Naive B cell (primary cell): Measurements from ENCODE around the gene ZG16. TPM values are rescaled to one million over a fixed set of nuclear protein-coding genes. Genes with fewer than 3 reads are reported as not detected.
"Not testable (repeated sequence)": the region's sequence is repeated elsewhere in the genome, so short reads cannot be mapped to it uniquely, and the experiment has no call there.

ENCODE experiments used
- ATAC-seq, 2 donors: fragments of 150-1000 bp; cut with Tn5 transposase; 2 replicates each; pipeline ENCODE4 v1.10.0; 2021; ENCODE audit warnings: low read depth in 2 of 2, mild to moderate bottlenecking in 2 of 2, moderate library complexity in 2 of 2
- DNase-seq: peaks from one replicate; pipeline ENCODE4 v3.0.0; 2022
- H3K27ac Mint-ChIP-seq, 6 donors: one replicate each; pipeline ENCODE4 v1.8.0; 2020 to 2022; ENCODE audit warnings: mild to moderate bottlenecking in 6 of 6, mixed read lengths in 6 of 6, moderate library complexity in 5 of 6, inconsistent platforms in 2 of 6
- H3K27me3 Mint-ChIP-seq, 3 donors: one replicate each; pipeline ENCODE4 v1.8.0; 2021 to 2022; ENCODE audit warnings: mixed read lengths in 3 of 3, mild to moderate bottlenecking in 1 of 3
- H3K36me3 Mint-ChIP-seq, 2 donors: one replicate each; pipeline ENCODE4 v1.8.0; 2020 to 2022; ENCODE audit warnings: mixed read lengths in 2 of 2, inconsistent platforms in 1 of 2, mild to moderate bottlenecking in 1 of 2
- H3K4me1 Mint-ChIP-seq, 3 donors: one replicate each; pipeline ENCODE4 v1.8.0; 2020 to 2022; ENCODE audit warnings: mixed read lengths in 3 of 3, inconsistent platforms in 1 of 3, mild to moderate bottlenecking in 1 of 3, moderate library complexity in 1 of 3
- H3K4me3 Mint-ChIP-seq, 8 donors: one replicate each; pipeline ENCODE4 v1.8.0; 2020 to 2022; ENCODE audit warnings: mild to moderate bottlenecking in 8 of 8, mixed read lengths in 8 of 8, moderate library complexity in 8 of 8, inconsistent platforms in 2 of 8
- H3K9me3 Mint-ChIP-seq, 7 donors: one replicate each; pipeline ENCODE4 v1.8.0; 2020 to 2022; ENCODE audit warnings: mixed read lengths in 7 of 7, mild to moderate bottlenecking in 5 of 7, inconsistent platforms in 2 of 7, moderate library complexity in 1 of 7
- polyA plus RNA-seq, 6 donors: library from polyadenylated mRNA; unstranded; fragments of 300-500 nt; fragmentation: Illumina TruSeq; gene quantifications; one replicate each; pipeline ENCODE4 v1.2.3, GENCODE V29; 2021; ENCODE audit warnings: low read depth in 6 of 6

Gene ZG16, protein sequence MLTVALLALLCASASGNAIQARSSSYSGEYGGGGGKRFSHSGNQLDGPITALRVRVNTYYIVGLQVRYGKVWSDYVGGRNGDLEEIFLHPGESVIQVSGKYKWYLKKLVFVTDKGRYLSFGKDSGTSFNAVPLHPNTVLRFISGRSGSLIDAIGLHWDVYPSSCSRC
- under 1 TPM in 1 of 6 donors, not detected in 5; 0.13 TPM for polyA plus RNA-seq

DNA sequence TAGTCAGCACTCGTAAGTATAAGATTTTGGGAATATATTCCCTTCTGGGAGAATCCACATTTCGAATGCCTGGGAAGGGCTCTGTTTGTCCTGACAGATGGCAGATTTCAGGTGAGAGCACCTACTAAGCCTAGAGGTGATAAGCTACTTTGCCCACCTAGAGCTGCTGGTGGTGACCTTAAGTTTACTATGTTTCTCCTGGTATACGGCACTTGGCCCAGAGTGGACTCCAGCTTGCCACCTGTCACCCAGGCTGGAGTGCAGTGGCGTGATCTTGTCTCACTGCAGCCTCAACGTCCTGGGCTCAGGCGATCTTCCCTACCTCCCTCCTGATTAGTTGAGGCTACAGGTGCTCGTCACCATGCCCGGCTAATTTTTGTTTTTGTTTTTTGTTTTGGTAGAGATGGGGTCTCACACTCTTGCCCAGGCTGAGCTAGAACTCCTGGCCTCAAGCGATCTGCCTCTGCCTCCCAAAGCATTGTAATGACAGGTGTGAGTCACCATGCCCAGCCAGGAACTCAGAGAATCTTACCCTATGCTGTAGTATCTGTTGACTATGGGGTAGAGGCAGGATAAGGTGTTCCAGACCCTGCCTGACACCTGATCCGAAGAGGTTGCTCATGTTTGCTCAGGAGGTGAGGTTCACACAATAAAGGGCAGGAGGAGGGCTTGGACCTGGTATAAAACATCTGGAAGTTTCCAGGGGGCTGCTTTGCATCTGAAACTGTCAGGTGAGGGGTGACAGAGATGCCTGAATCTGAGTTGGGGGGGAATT lies at the start of gene ZG16:
TSS of gene ZG16 (plus strand) at position 681 of the 775 bp plus-strand sequence. CDS start 1,011 bp downstream, outside the sequence.
- Mint-ChIP-seq H3K4me3 (peak within 1 kb of the TSS in 1 of 8 donors; percentile 74), H3K27me3 (peaks cover 0 to 6% (median 4%) of the 10 kb centered on the region in 3 donors), H3K9me3 (no peaks in the 10 kb centered on the region), H3K36me3 (no peaks in the 10 kb centered on the region), H3K27ac (peak within 1 kb of the TSS in 3 of 6 donors; percentile 22 to 83 (median 60)), H3K4me1 (peaks cover 0 to 7% (median 1%) of the 10 kb centered on the region in 3 donors)
- DNase-seq (no peak), ATAC-seq (no peak)

DNA sequence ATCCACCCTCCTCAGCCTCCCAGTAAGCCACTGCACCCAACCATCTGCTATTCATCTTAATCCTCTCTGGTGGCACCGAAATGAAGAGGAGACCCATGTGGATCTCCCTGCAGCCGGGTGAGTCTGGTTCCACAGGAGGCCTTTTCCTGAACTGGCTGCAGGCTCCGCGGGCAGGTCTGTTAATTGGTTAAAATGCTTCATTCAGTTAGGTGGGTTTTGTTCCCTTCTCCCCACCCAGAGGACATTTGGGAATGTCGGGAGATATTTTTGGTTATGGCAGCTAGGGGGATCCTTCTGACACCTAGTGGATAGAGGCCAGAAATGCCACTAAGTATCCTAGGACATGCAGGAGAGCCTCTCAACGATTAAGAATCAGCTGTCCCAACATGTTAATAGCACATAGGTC lies 48.9 kb upstream of the ZG16 start:
- Mint-ChIP-seq H3K4me3 (peak overlapping the region in 1 of 8 donors; percentile 9), H3K27me3 (no peaks in the 10 kb centered on the region), H3K4me1 (peaks cover 15 to 20% (median 16%) of the 10 kb centered on the region in 3 donors), H3K9me3 (peaks cover 0 to 2% (median 0%) of the 10 kb centered on the region in 7 donors), H3K27ac (no peak overlapping the region), H3K36me3 (peaks cover 0 to 7% of the 10 kb centered on the region in 2 donors)
- no peak for DNase-seq
- ATAC-seq, result peak in 1 of 2 donors; percentile 37

DNA sequence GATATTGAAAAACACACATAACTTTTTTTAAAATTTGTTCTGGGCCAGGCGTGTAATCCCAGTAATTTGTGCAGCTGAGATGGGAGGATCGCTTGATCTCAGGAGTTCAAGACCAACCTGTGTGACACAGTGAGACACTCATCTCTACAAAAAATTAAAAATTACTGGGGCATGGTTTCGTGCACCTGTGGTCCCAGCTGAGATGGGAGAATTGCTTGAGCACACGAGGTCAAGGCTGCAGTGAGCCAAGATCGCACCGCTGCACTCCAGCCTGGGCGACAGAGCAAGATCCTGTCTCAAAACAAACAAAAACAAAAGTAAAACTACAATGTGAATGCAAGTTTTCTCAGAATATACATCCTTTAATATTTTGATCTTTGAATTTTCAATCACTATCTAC lies 47.4 kb upstream of the ZG16 start:
- Mint-ChIP-seq H3K4me3 (peak overlapping the region in 7 of 8 donors; percentile 7 to 66 (median 39)), H3K4me1 (peaks cover 20 to 23% (median 23%) of the 10 kb centered on the region in 3 donors), H3K36me3 (peaks cover 0 to 7% of the 10 kb centered on the region in 2 donors), H3K27ac (peak overlapping the region in 1 of 6 donors; percentile 69), H3K9me3 (peaks cover 0 to 2% (median 0%) of the 10 kb centered on the region in 7 donors), H3K27me3 (no peaks in the 10 kb centered on the region)
- no peak for DNase-seq
- ATAC-seq, result peak; percentile 27

DNA sequence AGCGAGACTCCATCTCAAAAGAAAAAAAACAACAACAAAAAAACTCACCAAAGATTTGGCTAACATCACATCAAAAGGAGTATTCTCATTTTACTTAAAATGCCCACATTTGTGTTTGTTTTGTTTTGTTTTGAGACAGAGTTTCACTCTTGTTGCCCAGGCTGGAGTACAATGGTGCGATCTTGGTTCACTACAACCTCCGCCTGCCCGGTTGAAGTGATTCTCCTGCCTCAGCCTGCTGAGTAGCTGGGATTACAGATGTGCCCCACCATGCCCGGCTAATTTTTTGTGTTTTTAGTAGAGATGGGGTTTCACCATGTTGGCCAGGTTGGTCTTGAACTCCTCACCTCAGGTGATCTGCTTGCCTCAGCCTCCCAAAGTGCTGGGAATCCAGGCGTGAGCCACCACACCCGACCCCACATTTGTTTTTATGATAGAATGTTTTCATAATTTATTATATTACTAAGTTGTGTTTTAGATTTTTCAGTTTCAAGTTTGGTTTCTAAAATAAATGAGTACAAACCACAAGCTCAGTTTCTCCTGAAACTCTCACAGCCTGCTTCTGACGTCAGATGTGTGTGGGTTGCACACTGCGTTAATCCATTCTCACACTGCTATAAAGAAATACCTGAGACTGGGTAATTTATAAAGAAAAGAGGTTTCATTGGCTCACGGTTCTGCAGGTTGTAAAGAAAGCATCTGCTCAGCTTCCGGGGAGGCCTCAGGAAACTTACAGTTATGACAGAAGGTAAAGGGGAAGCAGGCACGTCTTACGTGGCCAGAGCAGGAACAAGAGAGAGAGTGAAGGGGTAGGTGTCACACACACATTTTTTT lies 46.1 kb upstream of the ZG16 start:
- not testable (repeated sequence) for H3K27me3 Mint-ChIP-seq, DNase-seq, H3K36me3 Mint-ChIP-seq, H3K9me3 Mint-ChIP-seq
- H3K4me3 Mint-ChIP-seq, result peak overlapping the region in 2 of 8 donors; percentile 49 to 54
- peak overlapping the region in 3 of 6 donors; percentile 42 to 47 (median 46) for H3K27ac Mint-ChIP-seq
- peak in 1 of 2 donors; percentile 36 for ATAC-seq
- H3K4me1 Mint-ChIP-seq, result peaks cover 31 to 36% (median 35%) of the 10 kb centered on the region in 3 donors

DNA sequence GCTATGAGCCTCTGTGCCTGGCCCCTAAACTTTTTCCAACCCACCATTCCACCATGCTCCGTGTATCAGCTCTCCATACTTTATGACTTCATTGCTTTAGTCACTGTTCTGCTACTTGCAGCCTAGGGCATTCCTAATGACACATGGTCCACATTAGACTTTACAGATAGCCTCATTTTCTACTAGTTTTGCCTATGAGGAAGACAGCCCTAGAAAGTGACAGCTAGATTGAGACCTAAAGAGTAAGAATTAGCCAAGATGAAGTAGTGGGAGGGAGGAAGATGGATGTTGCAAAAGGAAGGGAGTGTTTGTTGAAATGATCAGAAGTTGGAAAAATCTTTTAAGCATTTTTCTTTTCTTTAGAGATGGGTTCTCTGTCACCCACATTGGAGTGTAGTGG lies 43.3 kb upstream of the ZG16 start:
- Mint-ChIP-seq H3K9me3 (peaks cover 0 to 2% (median 0%) of the 10 kb centered on the region in 7 donors), H3K4me3 (no peak overlapping the region), H3K36me3 (peaks cover 0 to 7% of the 10 kb centered on the region in 2 donors), H3K27ac (peak overlapping the region in 1 of 6 donors; percentile 34), H3K4me1 (peaks cover 48 to 62% (median 53%) of the 10 kb centered on the region in 3 donors), H3K27me3 (no peaks in the 10 kb centered on the region)
- DNase-seq (no peak), ATAC-seq (no peak)

DNA sequence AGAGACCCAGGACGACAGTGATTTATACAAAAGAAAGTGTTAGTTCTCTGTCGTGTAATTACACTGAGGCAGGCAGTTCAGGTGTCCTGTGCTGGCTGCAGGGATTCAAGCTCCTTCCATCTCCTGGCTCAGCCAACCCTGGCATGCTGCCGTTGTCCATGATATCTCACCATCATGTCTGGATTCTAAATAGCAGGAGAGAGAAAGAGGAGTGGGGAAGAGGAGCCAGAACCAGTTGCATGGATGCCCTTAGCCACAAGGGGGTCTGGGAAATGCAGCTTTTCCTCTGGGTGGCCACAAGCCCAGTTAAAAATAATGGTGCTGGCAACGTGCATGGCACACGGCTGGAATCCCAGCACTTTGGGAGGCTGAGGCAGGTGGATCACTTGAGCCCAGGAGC lies 41.9 kb upstream of the ZG16 start:
- no peak for ATAC-seq
- Mint-ChIP-seq H3K27ac (peak overlapping the region in 2 of 6 donors; percentile 43 to 70), H3K4me3 (peak overlapping the region in 1 of 8 donors; percentile 31), H3K4me1 (peaks cover 59 to 70% (median 60%) of the 10 kb centered on the region in 3 donors), H3K9me3 (peaks cover 0 to 2% (median 0%) of the 10 kb centered on the region in 7 donors), H3K27me3 (no peaks in the 10 kb centered on the region), H3K36me3 (peaks cover 2 to 11% of the 10 kb centered on the region in 2 donors)
- no peak for DNase-seq

DNA sequence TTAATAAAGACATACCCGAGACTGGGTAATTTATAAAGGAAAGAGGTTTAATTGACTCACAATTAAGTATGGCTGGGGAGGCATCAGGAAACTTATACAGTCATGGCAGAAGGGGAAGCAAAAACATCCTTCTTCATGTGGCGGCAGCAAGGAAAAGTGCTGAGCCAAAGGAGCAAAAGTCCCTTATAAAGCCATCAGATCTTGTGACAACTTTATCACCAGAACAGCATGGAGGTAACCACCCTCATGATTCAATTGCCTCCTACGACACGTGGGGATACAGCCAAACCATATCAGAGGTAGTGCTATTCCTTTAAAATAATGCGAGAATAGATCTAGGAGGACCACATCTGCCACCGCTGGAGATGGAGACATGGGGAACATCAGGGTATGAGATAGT lies 41.3 kb upstream of the ZG16 start:
- peaks cover 8 to 18% of the 10 kb centered on the region in 2 donors for H3K36me3 Mint-ChIP-seq
- ATAC-seq (no peak), DNase-seq (no peak)
- peaks cover 61 to 73% (median 63%) of the 10 kb centered on the region in 3 donors for H3K4me1 Mint-ChIP-seq
- H3K27ac Mint-ChIP-seq, result peak overlapping the region in 2 of 6 donors; percentile 43 to 70
- peaks cover 0 to 2% (median 0%) of the 10 kb centered on the region in 7 donors for H3K9me3 Mint-ChIP-seq
- no peaks in the 10 kb centered on the region for H3K27me3 Mint-ChIP-seq
- H3K4me3 Mint-ChIP-seq, result peak overlapping the region in 3 of 8 donors; percentile 28 to 64 (median 31)

DNA sequence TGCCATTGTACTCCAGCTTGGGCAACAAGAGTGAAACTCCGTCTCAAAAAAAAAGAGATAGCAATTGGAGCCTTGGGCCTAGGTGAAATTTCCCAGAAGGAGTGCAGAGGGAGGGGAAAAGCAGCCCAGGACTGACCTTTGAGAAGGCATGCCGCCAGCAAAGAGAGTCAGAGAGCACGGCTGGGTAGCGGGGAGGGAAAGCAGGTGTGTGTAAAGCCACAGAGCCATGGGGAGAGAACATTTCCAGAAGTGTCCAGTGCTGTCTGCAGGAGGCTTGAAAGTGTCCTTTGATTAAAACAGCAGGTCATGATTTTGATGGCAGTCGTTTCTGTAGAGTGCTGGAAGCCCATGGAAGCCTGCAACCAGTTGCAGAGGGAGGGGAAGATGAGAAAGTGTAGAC lies 40.3 kb upstream of the ZG16 start:
- Mint-ChIP-seq H3K36me3 (peaks cover 8 to 12% of the 10 kb centered on the region in 2 donors), H3K27ac (peak overlapping the region in 5 of 6 donors; percentile 69 to 92 (median 80)), H3K4me3 (peak overlapping the region in 5 of 8 donors; percentile 59 to 84 (median 64)), H3K4me1 (peaks cover 60 to 76% (median 66%) of the 10 kb centered on the region in 3 donors), H3K9me3 (no peaks in the 10 kb centered on the region), H3K27me3 (no peaks in the 10 kb centered on the region)
- DNase-seq (no peak), ATAC-seq (no peak)

DNA sequence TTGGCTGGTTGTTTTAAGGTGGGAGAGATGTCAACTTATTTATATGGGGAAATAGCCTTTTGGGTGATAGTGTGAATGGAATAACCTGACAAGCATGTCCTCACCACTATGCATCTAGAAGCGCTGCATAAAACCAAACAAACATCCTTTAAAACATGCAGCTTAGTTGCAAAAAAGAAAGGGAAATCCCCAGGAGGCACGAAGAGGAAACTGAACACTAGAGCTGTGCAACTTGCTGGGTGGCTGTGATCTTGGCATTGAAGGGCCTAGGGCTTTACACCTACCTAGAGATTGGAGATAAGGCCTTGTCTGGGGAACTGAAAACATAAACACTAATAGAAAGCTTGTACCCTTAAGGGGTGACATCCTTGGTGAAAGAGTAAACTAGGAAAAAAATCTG lies 39.5 kb upstream of the ZG16 start:
- Mint-ChIP-seq H3K27me3 (no peaks in the 10 kb centered on the region), H3K4me3 (peak overlapping the region; percentile 59 to 84 (median 70)), H3K36me3 (peaks cover 8 to 12% of the 10 kb centered on the region in 2 donors), H3K27ac (peak overlapping the region; percentile 4 to 92 (median 84)), H3K9me3 (no peaks in the 10 kb centered on the region), H3K4me1 (peaks cover 63 to 84% (median 74%) of the 10 kb centered on the region in 3 donors)
- ATAC-seq (peak; percentile 95 to 97), DNase-seq (peak; percentile 59)

DNA sequence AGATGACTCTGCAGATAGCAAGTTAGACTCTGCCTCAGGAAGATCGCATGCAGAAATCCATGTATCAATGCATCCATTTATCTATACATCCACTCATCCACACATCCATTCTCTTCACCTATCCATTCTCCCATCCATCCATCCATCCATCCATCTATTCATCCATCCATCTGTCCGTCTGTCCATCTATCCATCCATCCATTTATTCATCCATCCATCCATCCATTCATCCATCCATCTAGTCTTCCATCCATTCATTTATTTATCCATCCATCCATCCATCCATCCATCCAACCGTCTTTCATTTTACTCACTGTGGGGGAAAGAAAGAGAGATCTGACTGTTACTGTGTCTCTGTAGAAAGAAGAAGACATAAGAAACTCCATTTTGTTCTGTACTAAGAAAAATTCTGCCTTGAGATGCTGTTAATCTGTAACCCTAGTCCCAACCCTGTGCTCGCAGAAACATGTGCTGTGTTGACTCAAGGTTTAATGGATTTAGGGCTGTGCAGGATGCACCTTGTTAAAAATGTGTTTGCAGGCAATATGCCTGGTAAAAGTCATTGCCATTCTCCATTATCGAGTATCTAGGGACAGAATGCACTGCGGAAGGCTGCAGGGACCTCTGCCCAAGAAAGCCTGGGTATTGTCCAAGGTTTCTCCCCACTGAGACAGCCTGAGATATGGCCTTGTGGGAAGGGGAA lies 38.0 kb upstream of the ZG16 start:
- Mint-ChIP-seq H3K4me1 (peaks cover 70 to 92% (median 87%) of the 10 kb centered on the region in 3 donors), H3K36me3 (peaks cover 8 to 12% of the 10 kb centered on the region in 2 donors), H3K27ac (peak overlapping the region; percentile 10 to 98 (median 72)), H3K4me3 (peak overlapping the region in 5 of 8 donors; percentile 7 to 78 (median 72))
- H3K9me3 Mint-ChIP-seq, ATAC-seq, DNase-seq, H3K27me3 Mint-ChIP-seq: not testable (repeated sequence)

DNA sequence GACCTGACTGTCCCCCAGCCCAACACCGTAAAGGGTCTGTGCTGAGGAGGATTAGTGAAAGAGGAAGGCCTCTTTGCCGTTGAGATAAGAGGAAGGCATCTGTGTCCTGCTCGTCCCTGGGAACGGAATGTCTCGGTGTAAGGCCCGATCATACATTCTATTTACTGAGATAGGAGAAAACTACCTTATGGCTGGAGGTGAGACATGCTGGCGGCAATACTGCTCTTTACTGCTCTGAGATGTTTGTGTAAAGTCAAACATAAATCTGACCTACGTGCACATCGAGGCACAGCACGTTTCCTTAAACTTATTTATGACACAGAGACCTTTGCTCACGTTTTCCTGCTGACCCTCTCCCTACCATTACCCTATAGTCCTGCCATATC lies 37.4 kb upstream of the ZG16 start:
- Mint-ChIP-seq H3K36me3 (peaks cover 8 to 15% of the 10 kb centered on the region in 2 donors), H3K4me1 (peaks cover 69 to 91% (median 87%) of the 10 kb centered on the region in 3 donors), H3K27ac (peak overlapping the region; percentile 88 to 98 (median 93)), H3K4me3 (peak overlapping the region in 5 of 8 donors; percentile 25 to 74 (median 48))
- not testable (repeated sequence) for H3K9me3 Mint-ChIP-seq, ATAC-seq, DNase-seq, H3K27me3 Mint-ChIP-seq

DNA sequence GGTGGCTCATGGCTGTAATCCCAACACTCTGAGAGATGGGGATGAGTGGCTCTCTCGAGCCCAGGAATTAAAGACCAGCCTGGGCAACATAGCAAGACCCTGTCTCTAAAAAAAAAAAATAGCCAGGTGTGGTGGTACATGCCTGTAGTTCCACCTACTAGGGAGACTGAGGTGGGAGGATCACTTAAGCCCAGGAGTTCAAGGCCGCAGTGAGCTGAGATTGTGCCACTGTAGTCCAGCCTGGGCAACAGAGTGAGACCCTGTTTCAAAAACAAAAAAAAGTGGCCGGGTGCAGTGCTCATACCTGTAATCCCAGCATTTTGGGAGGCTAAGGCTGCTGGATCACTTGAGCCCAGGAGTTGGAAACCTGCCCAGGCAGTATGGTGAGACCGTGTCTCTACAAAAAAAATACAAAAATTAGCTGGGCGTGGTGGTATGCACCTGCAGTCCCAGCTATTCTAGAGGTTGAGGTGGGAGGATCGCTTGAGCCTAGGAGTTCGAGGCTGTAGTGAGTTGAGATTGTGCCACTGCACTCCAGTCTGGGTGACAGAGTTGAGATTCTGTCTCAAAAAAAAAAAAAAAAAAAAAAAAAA lies 35.3 kb upstream of the ZG16 start:
- Mint-ChIP-seq H3K4me3 (peak overlapping the region; percentile 35 to 98 (median 82)), H3K9me3 (peaks cover 0 to 2% (median 0%) of the 10 kb centered on the region in 7 donors), H3K4me1 (peaks cover 69 to 87% (median 86%) of the 10 kb centered on the region in 3 donors), H3K27me3 (no peaks in the 10 kb centered on the region), H3K27ac (peak overlapping the region; percentile 47 to 98 (median 88)), H3K36me3 (peaks cover 8 to 19% of the 10 kb centered on the region in 2 donors)
- no peak for DNase-seq
- no peak for ATAC-seq
